A549 (cell line): ENCODE measurements around the gene COL4A6.

ENCODE experiments used
- CEBPB ChIP-seq, 2 experiments: fragments of >200 bp in 1 of 2; sonication (Bioruptor Twin) in 1 of 2; formaldehyde crosslinking in 1 of 2; IDR thresholded peaks; 2 replicates each; pipeline ENCODE4 v1.6.1; 2012 to 2016
- POLR2A ChIP-seq: IDR thresholded peaks from 2 replicates; pipeline ENCODE4 v1.6.1; 2012; ENCODE audit warnings: mild to moderate bottlenecking, low read length
- REST ChIP-seq: fragments of 200-600 bp; sonication (generic); IDR thresholded peaks from 2 replicates; pipeline ENCODE4 v1.6.1; 2016; ENCODE audit warnings: antibody characterized with exemption, mild to moderate bottlenecking, moderate library complexity
- RNF2 ChIP-seq: fragments of 200-600 bp; sonication (generic); IDR thresholded peaks from 2 replicates; pipeline ENCODE4 v1.6.1; 2016; ENCODE audit warnings: low read depth, mild to moderate bottlenecking, antibody characterized with exemption, moderate library complexity, borderline replicate concordance
- SREBF2 ChIP-seq: fragments of 450-650 bp; IDR thresholded peaks from 2 replicates; pipeline ENCODE4 v1.6.1; 2014; ENCODE audit warnings: mild to moderate bottlenecking, moderate library complexity
- TF ChIP-seq, protein P1 (sequence below): fragments of >200 bp; sonication (Bioruptor Twin); formaldehyde crosslinking; IDR thresholded peaks from 3 replicates; pipeline ENCODE4 v1.5.1; 2016

DNA sequence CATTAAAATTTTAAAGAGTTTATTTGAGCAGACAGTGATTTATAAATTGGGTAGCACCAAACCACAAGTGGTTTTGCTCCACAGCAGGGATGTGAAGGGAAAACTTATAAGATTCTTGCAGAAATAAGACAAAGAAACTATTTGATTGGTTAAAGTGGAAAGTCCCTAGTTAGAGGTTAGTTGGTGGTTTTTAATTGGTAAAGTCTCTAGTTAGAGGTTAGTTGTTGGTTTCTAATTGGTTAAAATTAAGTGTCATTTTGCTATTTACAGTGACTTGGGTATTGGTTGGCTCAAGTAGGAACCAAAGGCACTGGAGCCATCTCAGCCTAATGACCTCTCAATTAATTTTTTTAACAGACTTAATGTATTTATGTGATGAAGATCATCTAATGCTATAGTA lies 323.7 kb downstream of the COL4A6 start:
- TF ChIP-seq POLR2A (no peak), SREBF2 (no peak), CEBPB (IDR thresholded peaks at IDR 0.05) (no peak), RNF2 (no peak), REST (no peak)
- TF ChIP-seq, protein P1, sequence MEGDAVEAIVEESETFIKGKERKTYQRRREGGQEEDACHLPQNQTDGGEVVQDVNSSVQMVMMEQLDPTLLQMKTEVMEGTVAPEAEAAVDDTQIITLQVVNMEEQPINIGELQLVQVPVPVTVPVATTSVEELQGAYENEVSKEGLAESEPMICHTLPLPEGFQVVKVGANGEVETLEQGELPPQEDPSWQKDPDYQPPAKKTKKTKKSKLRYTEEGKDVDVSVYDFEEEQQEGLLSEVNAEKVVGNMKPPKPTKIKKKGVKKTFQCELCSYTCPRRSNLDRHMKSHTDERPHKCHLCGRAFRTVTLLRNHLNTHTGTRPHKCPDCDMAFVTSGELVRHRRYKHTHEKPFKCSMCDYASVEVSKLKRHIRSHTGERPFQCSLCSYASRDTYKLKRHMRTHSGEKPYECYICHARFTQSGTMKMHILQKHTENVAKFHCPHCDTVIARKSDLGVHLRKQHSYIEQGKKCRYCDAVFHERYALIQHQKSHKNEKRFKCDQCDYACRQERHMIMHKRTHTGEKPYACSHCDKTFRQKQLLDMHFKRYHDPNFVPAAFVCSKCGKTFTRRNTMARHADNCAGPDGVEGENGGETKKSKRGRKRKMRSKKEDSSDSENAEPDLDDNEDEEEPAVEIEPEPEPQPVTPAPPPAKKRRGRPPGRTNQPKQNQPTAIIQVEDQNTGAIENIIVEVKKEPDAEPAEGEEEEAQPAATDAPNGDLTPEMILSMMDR: no peak
